Activated T-helper 1 cell treated with anti-CD3 and anti-CD28 coated beads, Interleukin-12 subunit alpha, Interleukin-12 subunit beta, Interleukin-2, Interleukin-4 antibody, amounts not matched to agents 30 ng/mL and 10 ng/mL and 1 ng/mL, durations not matched to agents 14 hours and 24 hours and 36 hours (primary cell): ENCODE measurements around the gene CDKN1C. TPM values are rescaled to one million over a fixed set of nuclear protein-coding genes. Genes with fewer than 3 reads are reported as not detected.

Experiments used
- DNase-seq: peaks from one replicate; pipeline ENCODE4 v3.0.0; 2021; ENCODE audit warnings: low spot score
- H3K27ac Mint-ChIP-seq: one replicate; pipeline ENCODE4 v1.8.0; 2021; ENCODE audit warnings: mild to moderate bottlenecking, mixed read lengths
- H3K27me3 Mint-ChIP-seq: one replicate; pipeline ENCODE4 v1.8.0; 2022; ENCODE audit warnings: mild to moderate bottlenecking, moderate library complexity, mixed read lengths; ENCODE audit not compliant: insufficient read depth
- H3K36me3 Mint-ChIP-seq: one replicate; pipeline ENCODE4 v1.8.0; 2021; ENCODE audit warnings: low read depth, mixed read lengths
- H3K4me1 Mint-ChIP-seq: one replicate; pipeline ENCODE4 v1.8.0; 2021; ENCODE audit warnings: low read depth, mixed read lengths
- H3K4me3 Mint-ChIP-seq: one replicate; pipeline ENCODE4 v1.8.0; 2021; ENCODE audit warnings: mild to moderate bottlenecking, moderate library complexity, mixed read lengths
- H3K9me3 Mint-ChIP-seq: one replicate; pipeline ENCODE4 v1.8.0; 2021; ENCODE audit warnings: mixed read lengths
- intact Hi-C: fragments of 100-400 bp; cut with micrococcal nuclease; formaldehyde crosslinking; loops from one replicate; pipeline ENCODE4 v1.15.1; 2024
- total RNA-seq: library from RNA; stranded (reverse); gene quantifications from 2 replicates; pipeline ENCODE4 v1.2.3, GENCODE V29; 2022

The CDKN1C gene
- total RNA-seq, 1 donor from 2014 or later = 3.9 TPM

DNA sequence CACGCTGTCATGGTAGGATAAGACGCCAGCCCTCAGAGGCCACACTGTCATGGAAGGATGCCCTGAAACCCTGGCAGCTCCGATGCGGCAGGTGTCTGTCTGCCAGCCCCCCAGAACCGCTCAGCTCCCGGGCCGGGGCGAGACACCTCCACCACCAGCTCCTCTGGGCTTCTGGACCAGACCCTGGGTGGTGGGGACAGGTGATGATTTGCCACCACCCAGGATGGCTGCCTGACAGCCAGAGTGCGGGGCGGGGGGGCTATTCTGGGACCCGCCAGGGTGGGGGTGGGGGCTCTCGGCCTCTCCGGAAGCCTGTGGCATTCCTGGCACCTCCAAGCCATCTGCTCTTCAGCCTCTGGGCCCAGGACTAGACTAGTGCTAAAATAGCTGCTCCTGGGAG lies 34.3 kb upstream of the CDKN1C start:
- Mint-ChIP-seq H3K4me1 (no peaks in the 10 kb centered on the region), H3K27ac (no peak overlapping the region), H3K9me3 (no peaks in the 10 kb centered on the region), H3K36me3 (no peaks in the 10 kb centered on the region), H3K27me3 (no peaks in the 10 kb centered on the region), H3K4me3 (no peak overlapping the region)
- DNase-seq = no peak
- intact Hi-C loops = no loop called here

DNA sequence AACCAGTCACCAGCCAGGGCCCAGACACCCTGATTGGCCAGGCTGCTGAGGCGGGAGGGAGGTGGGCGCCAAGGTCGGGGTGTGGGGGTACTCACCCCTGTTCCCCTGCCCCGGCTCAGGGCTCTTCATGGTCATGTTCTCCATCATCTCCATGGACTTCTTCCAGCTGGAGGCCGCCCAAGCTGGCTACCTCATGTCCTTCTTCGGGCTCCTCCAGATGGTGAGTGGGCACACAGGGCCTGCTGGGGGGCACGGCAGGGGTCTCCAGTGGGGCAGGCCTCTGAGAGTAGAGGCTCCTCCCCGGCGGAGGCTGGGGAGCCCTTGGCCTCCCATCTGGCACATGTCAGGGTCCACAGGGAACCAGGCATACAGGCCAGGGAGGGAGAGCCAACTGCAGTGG lies 33.6 kb upstream of the CDKN1C start:
- Mint-ChIP-seq H3K9me3 (no peaks in the 10 kb centered on the region), H3K27ac (no peak overlapping the region), H3K36me3 (no peaks in the 10 kb centered on the region), H3K4me3 (no peak overlapping the region), H3K4me1 (no peaks in the 10 kb centered on the region), H3K27me3 (no peaks in the 10 kb centered on the region)
- no peak for DNase-seq
- intact Hi-C loops = no loop called here

DNA sequence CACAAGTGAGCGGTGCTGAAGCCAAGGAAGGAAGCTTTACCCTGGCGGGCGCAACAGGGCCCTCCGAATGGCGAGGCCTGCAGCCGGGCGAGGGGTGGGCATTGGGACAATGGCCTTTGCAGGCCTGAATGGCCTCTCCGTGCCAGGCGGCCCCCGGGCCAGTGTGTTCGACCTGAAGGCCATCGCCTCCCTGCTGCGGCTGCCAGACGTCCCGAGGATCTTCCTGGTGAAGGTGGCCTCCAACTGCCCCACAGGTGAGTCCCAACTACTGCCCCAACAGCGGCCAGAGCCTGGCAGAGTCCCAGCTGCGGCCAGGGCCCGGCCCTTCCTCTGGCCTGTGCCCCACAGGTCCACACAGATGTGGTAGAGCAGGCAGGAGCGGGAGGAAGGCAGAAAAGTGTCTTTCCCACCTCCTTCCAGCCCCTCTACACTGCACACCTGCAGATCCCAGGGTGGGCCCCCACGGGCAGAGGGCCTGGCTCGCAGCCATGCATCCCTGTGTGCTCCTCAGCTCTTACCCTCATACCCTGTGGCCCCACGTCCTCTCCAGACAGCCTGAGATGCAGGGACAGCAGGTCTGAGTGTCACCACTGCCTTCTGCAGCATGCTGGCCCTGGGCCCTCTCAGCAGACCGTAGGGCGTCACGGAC lies 32.4 kb upstream of the CDKN1C start:
- Mint-ChIP-seq H3K36me3 (no peaks in the 10 kb centered on the region), H3K9me3 (no peaks in the 10 kb centered on the region), H3K4me1 (no peaks in the 10 kb centered on the region), H3K27me3 (no peaks in the 10 kb centered on the region), H3K27ac (no peak overlapping the region), H3K4me3 (no peak overlapping the region)
- intact Hi-C loops = no loop called here
- no peak for DNase-seq

GRCh38 chr11:2916892-2917645 lies 31.5 kb upstream of the CDKN1C start:
- no peaks in the 10 kb centered on the region for H3K27me3 Mint-ChIP-seq
- DNase-seq = no peak
- H3K27ac Mint-ChIP-seq = no peak overlapping the region
- intact Hi-C loops = no loop called here
- H3K36me3 Mint-ChIP-seq = no peaks in the 10 kb centered on the region
- no peaks in the 10 kb centered on the region for H3K9me3 Mint-ChIP-seq
- H3K4me1 Mint-ChIP-seq = no peaks in the 10 kb centered on the region
- no peak overlapping the region for H3K4me3 Mint-ChIP-seq

GRCh38 chr11:2916114-2916891 lies 30.7 kb upstream of the CDKN1C start:
- Mint-ChIP-seq H3K4me3 (no peak overlapping the region), H3K4me1 (no peaks in the 10 kb centered on the region), H3K36me3 (no peaks in the 10 kb centered on the region), H3K27me3 (no peaks in the 10 kb centered on the region), H3K27ac (no peak overlapping the region), H3K9me3 (no peaks in the 10 kb centered on the region)
- no peak for DNase-seq
- intact Hi-C loops = no loop called here

GRCh38 chr11:2915473-2915872 lies 29.9 kb upstream of the CDKN1C start:
- intact Hi-C loops = no loop called here
- Mint-ChIP-seq H3K27me3 (no peaks in the 10 kb centered on the region), H3K9me3 (no peaks in the 10 kb centered on the region)

DNA sequence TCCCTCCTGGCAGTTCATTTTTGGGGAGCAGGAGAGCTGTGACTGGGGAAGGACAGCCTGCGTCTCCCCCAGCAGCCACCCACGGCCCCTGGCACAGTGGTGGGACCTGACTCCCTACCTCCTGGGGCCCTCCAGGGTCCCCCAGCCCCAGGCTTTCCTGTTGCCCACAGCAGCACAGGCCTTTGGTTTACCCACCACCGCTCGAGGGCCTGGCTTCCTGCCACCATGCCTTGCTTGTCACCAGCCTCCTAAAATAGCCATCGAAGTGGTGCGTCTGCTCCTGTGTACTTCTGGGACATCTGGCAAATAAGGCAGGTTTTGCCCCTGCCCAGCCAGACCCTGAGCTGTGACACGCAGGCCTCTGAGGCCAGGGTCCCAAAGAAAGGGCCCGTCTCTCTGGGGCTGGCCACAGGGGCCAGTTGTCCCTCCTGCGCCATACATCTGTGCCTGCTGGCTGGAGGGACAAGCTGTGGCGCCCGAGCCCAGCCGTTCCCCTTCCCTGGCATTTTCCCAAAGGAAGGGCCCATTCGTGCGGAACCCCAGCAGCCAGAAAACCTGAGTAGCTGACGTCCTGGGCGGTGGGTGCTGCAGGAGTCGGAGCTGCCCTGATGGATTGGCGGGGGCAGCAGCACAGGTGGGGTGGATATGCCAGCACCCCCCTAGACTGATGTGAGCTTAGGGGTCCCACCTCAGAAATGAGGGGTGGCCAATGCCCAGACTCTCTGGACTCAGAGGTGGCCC lies 29.1 kb upstream of the CDKN1C start:
- Mint-ChIP-seq H3K4me1 (no peaks in the 10 kb centered on the region), H3K4me3 (no peak overlapping the region), H3K36me3 (no peaks in the 10 kb centered on the region), H3K27me3 (no peaks in the 10 kb centered on the region), H3K9me3 (no peaks in the 10 kb centered on the region), H3K27ac (no peak overlapping the region)
- intact Hi-C loops = no loop called here
- DNase-seq = no peak

More at GRCh38 chr11:2915473-2915872, 29.9 kb upstream of the CDKN1C start:
- H3K4me1 Mint-ChIP-seq = no peaks in the 10 kb centered on the region
- H3K36me3 Mint-ChIP-seq = no peaks in the 10 kb centered on the region
- no peak for DNase-seq
- no peak overlapping the region for H3K4me3 Mint-ChIP-seq
- no peak overlapping the region for H3K27ac Mint-ChIP-seq

DNA sequence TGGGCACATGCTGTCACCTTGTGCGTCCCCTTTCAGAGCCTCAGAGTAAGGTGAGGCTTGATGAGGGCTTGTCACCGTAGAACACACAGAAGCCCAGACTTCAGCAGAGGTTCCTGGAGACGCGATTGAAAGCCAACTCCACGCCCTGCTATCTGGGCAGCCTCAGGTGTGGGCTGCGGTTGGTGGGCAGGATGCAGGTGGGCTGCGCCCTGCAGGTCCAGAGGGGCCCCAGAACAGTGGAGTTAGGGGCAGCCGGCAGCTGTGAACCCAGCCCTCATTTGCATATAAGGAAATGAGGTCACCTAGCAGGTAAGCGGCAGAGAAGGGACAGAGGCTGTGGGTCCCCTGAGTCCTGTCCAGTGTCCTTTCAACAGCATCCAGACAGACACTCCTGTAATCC lies 28.2 kb upstream of the CDKN1C start:
- intact Hi-C loops = no loop called here
- Mint-ChIP-seq H3K4me1 (no peaks in the 10 kb centered on the region), H3K9me3 (no peaks in the 10 kb centered on the region), H3K36me3 (no peaks in the 10 kb centered on the region), H3K27me3 (no peaks in the 10 kb centered on the region), H3K4me3 (no peak overlapping the region), H3K27ac (no peak overlapping the region)
- DNase-seq = no peak

DNA sequence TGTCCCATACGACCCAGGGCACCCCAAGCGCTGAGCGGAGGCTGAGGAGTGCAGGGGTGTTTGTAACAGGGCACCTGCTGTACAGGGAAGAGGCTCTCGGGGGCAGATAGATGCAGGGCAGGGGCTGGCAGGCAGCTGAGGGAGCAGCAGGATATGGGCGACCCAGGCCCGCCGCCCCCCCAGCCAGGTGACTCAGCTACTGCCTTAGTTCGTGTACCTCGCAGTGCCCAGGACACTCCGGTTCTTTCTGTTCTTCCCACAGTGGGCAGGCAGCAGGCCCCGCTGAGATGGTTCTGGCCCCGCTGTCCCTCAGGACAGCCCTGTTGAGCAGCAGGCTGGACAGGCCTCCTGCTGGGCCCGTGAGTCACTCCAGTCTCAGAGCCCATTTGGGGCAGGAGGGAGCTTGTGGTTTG lies 27.4 kb upstream of the CDKN1C start:
- H3K4me1 Mint-ChIP-seq = no peaks in the 10 kb centered on the region
- no peak overlapping the region for H3K4me3 Mint-ChIP-seq
- no peak overlapping the region for H3K27ac Mint-ChIP-seq
- no peaks in the 10 kb centered on the region for H3K27me3 Mint-ChIP-seq
- no peaks in the 10 kb centered on the region for H3K36me3 Mint-ChIP-seq
- DNase-seq = no peak
- H3K9me3 Mint-ChIP-seq = no peaks in the 10 kb centered on the region
- intact Hi-C loops = no loop called here

- no peaks in the 10 kb centered on the region for H3K36me3 Mint-ChIP-seq
- intact Hi-C loops = no loop called here
- no peak overlapping the region for H3K27ac Mint-ChIP-seq
- no peak overlapping the region for H3K4me3 Mint-ChIP-seq
- no peaks in the 10 kb centered on the region for H3K27me3 Mint-ChIP-seq
- H3K4me1 Mint-ChIP-seq = no peaks in the 10 kb centered on the region
- no peak for DNase-seq
- H3K9me3 Mint-ChIP-seq = no peaks in the 10 kb centered on the region
Observed at GRCh38 chr11:2912498-2912897, 26.9 kb upstream of the CDKN1C start.

DNA sequence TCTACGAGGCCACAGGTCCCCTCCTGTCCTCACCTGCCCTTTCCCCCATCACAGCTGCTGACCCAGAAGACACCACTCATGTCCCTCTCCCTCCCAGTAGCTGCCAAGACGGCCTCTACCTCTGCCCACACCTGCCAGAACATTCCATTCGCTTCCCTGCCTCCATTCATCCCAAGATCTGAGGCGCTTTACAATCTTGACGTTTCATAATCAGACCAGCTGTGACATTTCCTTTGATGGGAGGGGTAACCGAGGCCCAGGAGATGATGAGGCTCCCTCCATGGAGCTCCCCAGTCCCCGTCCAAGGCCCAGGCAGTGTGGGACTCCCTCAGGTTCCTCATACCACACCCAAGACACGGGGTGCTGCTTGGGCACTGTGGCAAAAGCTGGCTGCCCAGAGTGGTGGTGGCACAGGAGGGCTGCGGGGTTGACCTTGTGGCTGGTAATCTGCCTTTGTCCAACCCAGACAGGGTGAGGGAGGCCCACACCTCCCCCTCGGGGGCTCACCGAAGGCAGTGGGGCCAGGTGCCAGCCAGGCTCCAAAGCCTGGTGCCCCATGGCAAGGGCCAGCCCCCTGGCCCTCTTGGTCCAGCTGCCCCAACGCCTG lies 26.3 kb upstream of the CDKN1C start:
- Mint-ChIP-seq H3K4me3 (no peak overlapping the region), H3K27ac (no peak overlapping the region), H3K36me3 (no peaks in the 10 kb centered on the region), H3K4me1 (no peaks in the 10 kb centered on the region), H3K9me3 (no peaks in the 10 kb centered on the region), H3K27me3 (no peaks in the 10 kb centered on the region)
- no peak for DNase-seq
- intact Hi-C loops = no loop called here

DNA sequence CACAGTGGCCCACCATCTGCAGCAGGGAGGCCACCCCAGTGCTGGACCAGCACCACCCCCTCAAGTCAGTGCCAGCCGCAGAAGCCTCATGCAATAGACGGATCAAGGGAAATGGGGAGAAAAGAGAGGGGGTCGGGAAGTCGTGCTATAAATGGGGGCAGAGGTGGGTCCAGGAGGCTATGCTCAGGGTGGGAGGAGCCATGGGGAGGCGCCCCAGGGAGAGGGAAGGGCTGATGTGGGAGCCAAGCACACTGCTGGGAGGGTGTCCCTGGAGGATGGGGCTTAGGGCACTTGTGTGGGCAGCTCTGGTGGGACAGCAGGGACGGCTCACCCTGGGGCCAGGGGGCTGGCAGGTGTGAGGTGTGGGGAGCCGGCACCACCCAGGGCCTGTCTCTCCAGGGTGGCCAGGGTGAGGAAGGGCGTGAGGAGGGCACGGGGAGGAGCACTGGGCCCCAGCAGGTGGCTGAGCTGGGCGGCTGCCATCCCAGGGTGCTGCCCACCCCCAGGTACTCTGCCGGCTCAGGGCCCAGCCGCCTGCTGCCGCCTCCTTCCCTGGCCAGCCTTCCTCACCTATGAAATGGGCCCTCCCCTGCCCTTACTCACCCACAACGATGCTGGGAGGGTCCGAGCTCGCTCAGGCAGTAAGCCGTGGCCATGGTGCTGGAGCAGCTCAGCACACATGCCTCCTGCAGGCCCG lies 25.7 kb upstream of the CDKN1C start:
- H3K4me3 Mint-ChIP-seq = no peak overlapping the region
- intact Hi-C loops = no loop called here
- no peak overlapping the region for H3K27ac Mint-ChIP-seq
- no peaks in the 10 kb centered on the region for H3K9me3 Mint-ChIP-seq
- H3K27me3 Mint-ChIP-seq = no peaks in the 10 kb centered on the region
- no peaks in the 10 kb centered on the region for H3K4me1 Mint-ChIP-seq
- DNase-seq = no peak
- H3K36me3 Mint-ChIP-seq = no peaks in the 10 kb centered on the region
